ENCODE data around the gene SPEM2. TPM values are rescaled to one million over a fixed set of nuclear protein-coding genes. Genes with fewer than 3 reads are reported as not detected.

The SPEM2 gene
- total and polyA plus RNA-seq, 5 donors from 2014 or later = not detected

DNA sequence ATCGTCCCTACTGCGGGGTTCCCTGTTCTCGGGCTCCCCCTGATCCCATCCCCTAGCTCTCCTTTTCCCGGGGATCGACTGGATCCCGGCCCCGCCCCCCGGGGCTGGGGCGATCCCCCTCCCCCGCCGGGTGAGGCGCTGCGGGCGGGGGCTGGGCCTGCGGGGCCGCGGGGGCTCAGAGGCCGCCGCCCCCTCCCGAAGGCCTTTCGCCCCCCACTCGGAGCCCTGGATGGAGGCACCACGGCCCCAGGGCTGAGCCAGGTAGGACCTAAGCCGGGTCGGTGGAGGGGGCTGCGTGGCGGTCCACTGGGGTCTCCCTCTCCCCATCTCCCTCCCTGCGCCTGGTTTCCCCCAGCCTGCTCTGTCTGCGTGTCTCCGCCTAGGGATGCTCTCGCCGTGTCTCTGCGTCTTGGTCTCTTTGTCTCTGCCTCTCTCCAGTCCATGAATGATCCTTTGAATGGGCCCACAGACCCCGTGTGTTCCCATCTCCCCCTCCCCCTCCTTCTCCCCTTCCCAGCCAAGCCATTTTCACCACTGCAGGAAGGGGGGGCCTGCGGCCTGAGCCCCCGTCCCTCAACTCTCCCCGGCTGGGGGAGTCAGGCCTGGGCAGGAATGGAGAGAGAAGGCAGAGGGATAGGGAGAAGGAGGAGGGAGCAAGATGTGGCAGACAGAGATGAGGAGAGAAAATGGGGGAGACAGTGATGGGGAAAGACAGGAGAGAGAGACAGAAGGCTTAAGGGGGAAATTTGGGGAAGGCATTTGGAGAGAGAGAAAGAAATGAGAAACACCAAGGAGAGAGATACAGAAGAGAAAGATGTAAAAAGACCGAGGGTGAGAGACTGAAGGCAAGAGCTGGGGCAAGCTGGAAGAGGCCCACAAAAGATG, 19.8 kb upstream of the SPEM2 start:
- no peak for DNase-seq
- no peak for ATAC-seq (ENCODE audit: low read depth in 2 of 2)
- no peaks in the 10 kb centered on the region for H3K9me3 Mint-ChIP-seq
- H3K27ac Mint-ChIP-seq = peak overlapping the region; percentile 32 to 82 (median 54)
- H3K4me3 Mint-ChIP-seq = peak overlapping the region; percentile 81 to 90 (median 84)
- Histone ChIP-seq H3K4me1 (ENCODE audit: control insufficient read depth, insufficient read depth, low read length, poor library complexity, severe bottlenecking) (peaks cover 23% of the 10 kb centered on the region), H3K9me3 (ENCODE audit: control insufficient read depth in 2 of 2, low read length in 2 of 2) (no peaks in the 10 kb centered on the region), H3K4me3 (ENCODE audit: low read depth, low read length) (no peak overlapping the region), H3K36me3 (ENCODE audit: control insufficient read depth, insufficient read depth, low read length) (no peaks in the 10 kb centered on the region), H3K27me3 (ENCODE audit: control insufficient read depth, insufficient read depth, low read length) (no peaks in the 10 kb centered on the region), H3K27ac (ENCODE audit: insufficient read depth, low read length, poor library complexity, severe bottlenecking) (no peak overlapping the region)
- peaks cover 12% of the 10 kb centered on the region for H3K27me3 Mint-ChIP-seq
- H3K4me1 Mint-ChIP-seq = peaks cover 0 to 32% (median 15%) of the 10 kb centered on the region in 4 donors
- H3K36me3 Mint-ChIP-seq = no peaks in the 10 kb centered on the region

DNA sequence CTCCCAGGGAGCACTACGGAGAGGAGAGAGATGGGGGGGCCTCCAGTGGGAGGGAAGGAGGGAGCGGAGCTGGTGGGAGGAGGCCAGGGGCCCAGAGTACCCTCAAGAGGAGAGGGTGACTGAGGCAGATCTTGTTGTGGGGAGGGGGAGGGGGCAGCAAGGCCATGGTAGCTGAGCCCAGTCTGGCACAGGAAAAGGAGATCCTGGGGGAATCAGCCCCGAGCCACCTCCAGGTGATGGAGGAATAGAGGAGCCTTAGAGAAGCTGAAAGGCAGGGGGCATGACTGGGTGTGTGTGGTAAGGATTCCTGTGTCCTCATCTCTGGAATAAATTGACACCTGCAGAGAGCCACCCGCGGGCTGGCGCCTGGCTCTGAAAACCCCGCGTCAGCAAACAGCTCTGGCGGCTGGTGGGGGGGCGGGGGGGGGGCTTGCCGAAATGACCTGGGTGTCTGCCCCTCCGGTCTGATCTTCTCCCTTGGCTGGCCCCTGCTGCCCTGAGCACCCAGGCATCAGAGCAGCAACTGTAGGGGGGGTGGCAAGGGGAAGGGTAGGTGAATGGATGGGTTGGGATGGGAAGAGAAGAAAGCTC, 19.1 kb upstream of the SPEM2 start:
- Histone ChIP-seq H3K27me3 (ENCODE audit: control insufficient read depth, insufficient read depth, low read length) (no peaks in the 10 kb centered on the region), H3K9me3 (ENCODE audit: control insufficient read depth in 2 of 2, low read length in 2 of 2) (no peaks in the 10 kb centered on the region), H3K4me3 (ENCODE audit: low read depth, low read length) (no peak overlapping the region), H3K4me1 (ENCODE audit: control insufficient read depth, insufficient read depth, low read length, poor library complexity, severe bottlenecking) (peaks cover 23% of the 10 kb centered on the region), H3K27ac (ENCODE audit: insufficient read depth, low read length, poor library complexity, severe bottlenecking) (no peak overlapping the region), H3K36me3 (ENCODE audit: control insufficient read depth, insufficient read depth, low read length) (no peaks in the 10 kb centered on the region)
- DNase-seq = no peak
- ATAC-seq (ENCODE audit: low read depth in 2 of 2) = no peak
- Mint-ChIP-seq H3K36me3 (no peaks in the 10 kb centered on the region), H3K4me3 (peak overlapping the region; percentile 80 to 90 (median 84)), H3K4me1 (peaks cover 0 to 32% (median 15%) of the 10 kb centered on the region in 4 donors), H3K27ac (peak overlapping the region in 1 of 3 donors; percentile 54), H3K9me3 (no peaks in the 10 kb centered on the region), H3K27me3 (peaks cover 12% of the 10 kb centered on the region)

GRCh38 chr17:7407082-7407481, 18.3 kb upstream of the SPEM2 start:
- Mint-ChIP-seq H3K9me3 (no peaks in the 10 kb centered on the region), H3K36me3 (no peaks in the 10 kb centered on the region), H3K4me1 (peaks cover 0 to 29% (median 13%) of the 10 kb centered on the region in 4 donors), H3K27me3 (peaks cover 12% of the 10 kb centered on the region), H3K4me3 (peak overlapping the region in 3 of 4 donors; percentile 41 to 88 (median 70)), H3K27ac (no peak overlapping the region)
- Histone ChIP-seq H3K4me1 (ENCODE audit: control insufficient read depth, insufficient read depth, low read length, poor library complexity, severe bottlenecking) (peaks cover 23% of the 10 kb centered on the region), H3K4me3 (ENCODE audit: low read depth, low read length) (no peak overlapping the region), H3K27me3 (ENCODE audit: control insufficient read depth, insufficient read depth, low read length) (no peaks in the 10 kb centered on the region), H3K36me3 (ENCODE audit: control insufficient read depth, insufficient read depth, low read length) (no peaks in the 10 kb centered on the region), H3K27ac (ENCODE audit: insufficient read depth, low read length, poor library complexity, severe bottlenecking) (no peak overlapping the region), H3K9me3 (ENCODE audit: control insufficient read depth in 2 of 2, low read length in 2 of 2) (no peaks in the 10 kb centered on the region)
- no peak for ATAC-seq (ENCODE audit: low read depth in 2 of 2)
- DNase-seq = no peak

GRCh38 chr17:7407485-7408251, 17.7 kb upstream of the SPEM2 start, which contains the start of gene NLGN2:
TSS of gene NLGN2 (plus strand) at chr17:7407845. CDS start at chr17:7408256, 411 bp downstream.
- DNase-seq (no peak), ATAC-seq (ENCODE audit: low read depth in 2 of 2) (no peak)
- peaks cover 23% of the 10 kb centered on the region for H3K4me1 ChIP-seq (ENCODE audit: control insufficient read depth, insufficient read depth, low read length, poor library complexity, severe bottlenecking)
- no peaks in the 10 kb centered on the region for H3K9me3 ChIP-seq (ENCODE audit: control insufficient read depth in 2 of 2, low read length in 2 of 2)
- Mint-ChIP-seq H3K9me3 (no peaks in the 10 kb centered on the region), H3K4me1 (peaks cover 0 to 28% (median 13%) of the 10 kb centered on the region in 4 donors), H3K27ac (no peak within 1 kb of the TSS), H3K4me3 (peak within 1 kb of the TSS; percentile 41 to 88 (median 72)), H3K27me3 (peaks cover 12% of the 10 kb centered on the region), H3K36me3 (no peaks in the 10 kb centered on the region)
- no peak within 1 kb of the TSS for H3K4me3 ChIP-seq (ENCODE audit: low read depth, low read length)
- no peaks in the 10 kb centered on the region for H3K27me3 ChIP-seq (ENCODE audit: control insufficient read depth, insufficient read depth, low read length)
- no peaks in the 10 kb centered on the region for H3K36me3 ChIP-seq (ENCODE audit: control insufficient read depth, insufficient read depth, low read length)
- no peak within 1 kb of the TSS for H3K27ac ChIP-seq (ENCODE audit: insufficient read depth, low read length, poor library complexity, severe bottlenecking)

DNA sequence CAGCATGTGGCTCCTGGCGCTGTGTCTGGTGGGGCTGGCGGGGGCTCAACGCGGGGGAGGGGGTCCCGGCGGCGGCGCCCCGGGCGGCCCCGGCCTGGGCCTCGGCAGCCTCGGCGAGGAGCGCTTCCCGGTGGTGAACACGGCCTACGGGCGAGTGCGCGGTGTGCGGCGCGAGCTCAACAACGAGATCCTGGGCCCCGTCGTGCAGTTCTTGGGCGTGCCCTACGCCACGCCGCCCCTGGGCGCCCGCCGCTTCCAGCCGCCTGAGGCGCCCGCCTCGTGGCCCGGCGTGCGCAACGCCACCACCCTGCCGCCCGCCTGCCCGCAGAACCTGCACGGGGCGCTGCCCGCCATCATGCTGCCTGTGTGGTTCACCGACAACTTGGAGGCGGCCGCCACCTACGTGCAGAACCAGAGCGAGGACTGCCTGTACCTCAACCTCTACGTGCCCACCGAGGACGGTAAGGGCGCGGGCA, 17.1 kb upstream of the SPEM2 start:
- peaks cover 12% of the 10 kb centered on the region for H3K27me3 Mint-ChIP-seq
- DNase-seq = peak in 2 of 3 donors; percentile 28 to 29
- Histone ChIP-seq H3K4me1 (ENCODE audit: control insufficient read depth, insufficient read depth, low read length, poor library complexity, severe bottlenecking) (peaks cover 16% of the 10 kb centered on the region), H3K36me3 (ENCODE audit: control insufficient read depth, insufficient read depth, low read length) (no peaks in the 10 kb centered on the region), H3K4me3 (ENCODE audit: low read depth, low read length) (no peak overlapping the region), H3K9me3 (ENCODE audit: control insufficient read depth in 2 of 2, low read length in 2 of 2) (no peaks in the 10 kb centered on the region), H3K27ac (ENCODE audit: insufficient read depth, low read length, poor library complexity, severe bottlenecking) (no peak overlapping the region), H3K27me3 (ENCODE audit: control insufficient read depth, insufficient read depth, low read length) (no peaks in the 10 kb centered on the region)
- no peak overlapping the region for H3K4me3 Mint-ChIP-seq
- ATAC-seq (ENCODE audit: low read depth in 2 of 2) = no peak
- no peak overlapping the region for H3K27ac Mint-ChIP-seq
- H3K9me3 Mint-ChIP-seq = no peaks in the 10 kb centered on the region
- no peaks in the 10 kb centered on the region for H3K36me3 Mint-ChIP-seq
- H3K4me1 Mint-ChIP-seq = peaks cover 0 to 24% (median 12%) of the 10 kb centered on the region in 4 donors

DNA sequence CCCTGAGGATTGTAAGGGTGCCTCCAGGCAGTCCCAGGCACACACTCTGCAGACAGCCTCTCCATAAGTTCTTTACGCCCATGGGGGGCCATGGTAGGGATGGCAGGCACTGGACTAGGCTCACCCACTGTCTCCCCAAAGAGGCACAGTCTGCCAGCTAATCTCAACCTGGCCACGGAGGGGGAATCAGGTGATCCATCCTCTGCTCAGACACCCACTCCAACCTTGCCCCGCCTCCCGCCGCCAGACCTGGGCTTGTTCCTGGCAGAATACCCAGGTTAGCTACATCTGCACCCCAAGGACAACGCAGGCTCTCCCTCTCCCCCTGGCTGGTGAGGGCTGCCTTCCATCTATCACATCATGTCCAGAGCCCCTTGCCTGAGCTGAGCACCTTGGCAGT, 16.6 kb upstream of the SPEM2 start:
- Mint-ChIP-seq H3K4me3 (peak overlapping the region in 3 of 4 donors; percentile 24 to 84 (median 61)), H3K27me3 (peaks cover 12% of the 10 kb centered on the region), H3K27ac (peak overlapping the region in 2 of 3 donors; percentile 17 to 84), H3K9me3 (no peaks in the 10 kb centered on the region), H3K4me1 (peaks cover 0 to 23% (median 11%) of the 10 kb centered on the region in 4 donors), H3K36me3 (no peaks in the 10 kb centered on the region)
- no peaks in the 10 kb centered on the region for H3K9me3 ChIP-seq (ENCODE audit: control insufficient read depth in 2 of 2, low read length in 2 of 2)
- DNase-seq = no peak
- H3K27me3 ChIP-seq (ENCODE audit: control insufficient read depth, insufficient read depth, low read length) = no peaks in the 10 kb centered on the region
- no peaks in the 10 kb centered on the region for H3K36me3 ChIP-seq (ENCODE audit: control insufficient read depth, insufficient read depth, low read length)
- H3K4me1 ChIP-seq (ENCODE audit: control insufficient read depth, insufficient read depth, low read length, poor library complexity, severe bottlenecking) = peaks cover 12% of the 10 kb centered on the region
- H3K27ac ChIP-seq (ENCODE audit: insufficient read depth, low read length, poor library complexity, severe bottlenecking) = no peak overlapping the region
- ATAC-seq (ENCODE audit: low read depth in 2 of 2) = no peak
- H3K4me3 ChIP-seq (ENCODE audit: low read depth, low read length) = no peak overlapping the region

DNA sequence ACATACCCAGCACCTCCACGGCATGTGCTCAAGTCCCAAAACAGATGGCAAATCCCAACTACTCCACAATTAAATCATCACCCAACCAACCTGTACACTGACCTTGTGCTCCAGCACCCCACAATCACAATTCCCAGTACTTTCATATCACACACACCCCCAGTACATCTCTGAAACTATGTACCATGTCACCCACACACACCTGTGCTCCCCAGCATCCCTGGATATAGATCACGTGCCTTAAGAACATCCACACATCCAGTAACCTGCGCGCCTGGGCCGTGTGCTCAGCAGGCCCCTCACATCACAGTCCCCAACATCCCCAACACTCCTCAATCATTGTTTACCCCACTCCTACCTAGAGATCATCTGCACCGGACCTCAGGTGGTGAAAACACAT, 15.7 kb upstream of the SPEM2 start:
- ATAC-seq (ENCODE audit: low read depth in 2 of 2) = no peak
- no peaks in the 10 kb centered on the region for H3K9me3 Mint-ChIP-seq

More for the DNA sequence above, 15.7 kb upstream of the SPEM2 start:
- Mint-ChIP-seq H3K4me3 (peak overlapping the region in 1 of 4 donors; percentile 61), H3K4me1 (peaks cover 0 to 15% (median 8%) of the 10 kb centered on the region in 4 donors), H3K36me3 (no peaks in the 10 kb centered on the region), H3K27me3 (peaks cover 7% of the 10 kb centered on the region), H3K27ac (no peak overlapping the region)
- no peaks in the 10 kb centered on the region for H3K9me3 ChIP-seq (ENCODE audit: control insufficient read depth in 2 of 2, low read length in 2 of 2)
- H3K4me3 ChIP-seq (ENCODE audit: low read depth, low read length) = no peak overlapping the region
- no peaks in the 10 kb centered on the region for H3K27me3 ChIP-seq (ENCODE audit: control insufficient read depth, insufficient read depth, low read length)
- no peak overlapping the region for H3K27ac ChIP-seq (ENCODE audit: insufficient read depth, low read length, poor library complexity, severe bottlenecking)
- peaks cover 12% of the 10 kb centered on the region for H3K4me1 ChIP-seq (ENCODE audit: control insufficient read depth, insufficient read depth, low read length, poor library complexity, severe bottlenecking)
- no peak for DNase-seq
- H3K36me3 ChIP-seq (ENCODE audit: control insufficient read depth, insufficient read depth, low read length) = no peaks in the 10 kb centered on the region
